NCI-H2107 treated with DMSO at 0.1 percent for 48 hours (cell line): ENCODE data around the gene SCN3A.

Experiments used
- DNase-seq: peaks from one replicate; lab custom pipeline; 2025; ENCODE audit not compliant: unreplicated experiment; lab: John Stamatoyannopoulos, UW

Gene SCN3A

GRCh38 chr2:165113414-165113813 lies 90.4 kb downstream of the SCN3A start:
- DNase-seq: no peak

DNA sequence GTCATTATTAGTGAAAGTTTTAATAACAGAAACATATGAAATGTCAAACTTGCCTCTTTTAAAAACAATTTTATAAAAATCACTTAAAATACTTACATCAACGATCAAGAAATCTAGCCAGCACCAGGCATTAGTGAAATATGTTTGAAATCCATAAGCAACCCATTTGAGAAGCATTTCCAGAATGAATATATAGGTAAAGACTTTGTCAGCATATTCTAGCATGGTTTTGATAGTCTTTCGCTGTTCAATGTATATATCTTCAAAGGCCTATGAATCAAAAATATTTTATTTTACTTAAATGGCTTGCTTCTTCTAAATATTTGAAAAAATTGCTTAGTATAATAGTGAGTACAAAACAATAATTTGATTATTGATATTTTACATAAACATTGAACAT lies 91.1 kb downstream of the SCN3A start:
- DNase-seq: no peak

DNA sequence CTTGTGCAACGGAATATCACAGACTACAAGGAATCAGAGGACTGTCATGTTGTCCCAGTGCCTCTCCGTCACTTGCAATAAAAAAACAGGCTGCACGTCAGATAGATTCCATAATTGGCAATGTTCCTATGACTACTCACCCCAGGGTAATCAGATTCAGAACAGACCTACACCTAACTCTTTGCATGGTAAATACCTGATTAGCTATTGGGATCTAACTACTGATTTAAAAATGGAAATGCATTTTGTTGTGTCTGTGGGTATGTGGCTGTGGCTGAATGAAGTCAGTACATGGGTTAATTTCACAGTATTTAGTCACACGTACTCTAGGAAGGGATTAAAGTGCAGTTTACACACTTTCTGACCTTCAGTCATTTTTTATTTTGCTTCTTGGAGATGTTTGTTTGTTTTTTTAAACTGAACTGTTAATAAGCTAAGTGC lies 91.7 kb downstream of the SCN3A start:
- no peak for DNase-seq

- DNase-seq: no peak
Measured at GRCh38 chr2:165110394-165110793, 93.5 kb downstream of the SCN3A start.

DNA sequence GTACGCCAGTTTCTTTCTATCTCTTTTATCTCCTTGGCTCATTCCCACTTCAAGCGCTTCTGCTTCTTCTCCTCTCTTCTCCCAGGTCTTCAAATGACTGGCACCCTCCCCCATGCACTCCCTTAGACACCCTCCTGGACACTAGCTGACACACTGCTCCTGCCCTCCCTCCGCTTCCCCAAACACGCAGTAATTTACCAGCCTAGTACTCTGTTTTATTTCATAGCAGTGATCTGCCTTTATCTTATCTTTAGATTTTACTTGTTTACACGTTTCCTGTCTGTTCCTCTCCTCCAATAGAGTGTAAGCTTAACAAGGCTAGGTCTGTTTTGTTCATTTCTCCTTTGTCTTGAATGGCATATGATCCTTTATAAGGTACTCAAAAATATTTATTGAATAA lies 93.9 kb downstream of the SCN3A start:
- DNase-seq: no peak

GRCh38 chr2:165105926-165106325 lies 97.9 kb downstream of the SCN3A start:
- DNase-seq: no peak

DNA sequence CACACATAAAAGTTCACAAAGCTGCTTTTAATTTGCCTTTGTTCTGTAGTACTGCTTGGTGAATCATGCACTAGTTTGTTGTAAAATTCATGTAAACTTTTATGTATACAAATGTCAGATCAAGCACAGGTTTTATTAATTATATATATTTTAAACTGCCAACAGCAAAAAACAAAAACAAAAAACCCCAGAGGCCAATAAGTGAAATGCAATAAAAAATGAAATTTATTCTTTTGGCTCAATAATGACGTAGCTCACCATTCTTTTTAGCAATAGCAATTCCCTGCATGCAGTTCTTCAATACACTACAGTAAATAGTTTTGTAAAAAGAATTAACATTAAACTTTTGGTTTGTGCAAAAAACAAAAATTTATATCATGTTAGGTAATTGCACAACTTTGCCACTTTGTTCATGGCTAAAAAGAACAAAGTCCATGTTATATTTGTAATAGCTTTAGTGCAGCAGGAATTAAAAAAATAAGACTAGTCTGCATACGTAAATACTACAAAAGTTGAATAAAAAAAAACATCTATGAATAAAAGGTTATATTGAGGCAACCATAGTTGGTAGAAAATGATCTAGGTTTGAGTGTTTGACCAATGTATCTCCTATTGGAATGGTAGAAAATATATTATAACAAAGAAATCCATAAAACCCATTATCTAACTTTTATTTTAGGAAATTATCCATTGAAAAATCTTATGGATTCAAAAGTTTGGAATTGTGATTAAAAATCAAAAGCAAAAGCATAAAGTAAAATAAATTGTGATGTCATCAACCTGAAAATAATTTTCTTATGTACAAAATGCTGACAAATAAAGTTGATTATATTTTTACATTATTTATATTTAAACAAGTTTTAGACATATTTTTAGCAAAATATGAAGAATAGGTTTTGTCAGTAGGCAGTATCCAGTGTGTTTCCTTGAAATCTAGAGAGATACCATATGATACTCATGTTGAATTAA lies 115.6 kb downstream of the SCN3A start:
- no peak for DNase-seq

GRCh38 chr2:165086337-165086736 lies 117.5 kb downstream of the SCN3A start:
- no peak for DNase-seq

- DNase-seq: no peak
Measured at GRCh38 chr2:165083326-165083725, 120.5 kb downstream of the SCN3A start.

DNA sequence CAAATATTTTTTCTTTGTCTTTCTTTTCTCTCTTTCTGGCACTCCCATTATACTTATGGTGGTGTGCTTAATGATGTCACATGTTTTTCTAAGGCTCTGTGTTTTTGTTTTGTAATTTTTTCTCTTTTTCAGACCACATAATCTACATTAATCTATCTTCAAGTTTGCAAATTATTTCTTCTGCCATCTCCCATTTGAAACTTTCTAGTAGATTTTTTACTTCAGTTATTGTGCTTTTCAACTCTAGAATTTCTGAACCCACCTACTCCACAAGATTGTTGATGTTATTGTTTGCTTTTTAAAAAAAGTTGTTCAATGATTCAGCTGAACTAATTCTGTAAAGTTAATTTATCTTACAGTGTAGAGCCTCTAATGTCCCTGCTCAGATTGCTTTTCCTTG lies 121.4 kb downstream of the SCN3A start:
- DNase-seq: no peak

- no peak for DNase-seq
Measured at GRCh38 chr2:165081276-165081675, 122.6 kb downstream of the SCN3A start.

- DNase-seq: no peak
Measured at GRCh38 chr2:165079432-165079831, 124.4 kb downstream of the SCN3A start.

DNA sequence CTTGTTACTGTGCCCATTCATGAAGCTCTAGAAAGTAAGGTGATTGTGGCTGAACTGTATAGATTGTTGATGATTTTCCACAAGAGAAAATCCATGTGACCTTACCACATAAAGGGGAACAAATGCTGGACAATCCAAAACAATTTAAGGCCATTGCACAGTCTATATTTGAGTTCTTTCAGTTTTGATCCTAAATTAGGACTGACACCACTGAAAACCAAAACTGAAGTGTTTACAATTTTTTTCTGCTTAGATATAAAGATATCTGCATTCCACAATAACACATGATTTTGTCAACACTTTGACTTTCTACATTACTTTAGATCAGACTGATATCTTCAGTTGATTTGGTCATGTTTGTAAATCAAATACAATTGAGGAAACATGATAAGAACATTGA lies 124.9 kb downstream of the SCN3A start:
- no peak for DNase-seq

DNA sequence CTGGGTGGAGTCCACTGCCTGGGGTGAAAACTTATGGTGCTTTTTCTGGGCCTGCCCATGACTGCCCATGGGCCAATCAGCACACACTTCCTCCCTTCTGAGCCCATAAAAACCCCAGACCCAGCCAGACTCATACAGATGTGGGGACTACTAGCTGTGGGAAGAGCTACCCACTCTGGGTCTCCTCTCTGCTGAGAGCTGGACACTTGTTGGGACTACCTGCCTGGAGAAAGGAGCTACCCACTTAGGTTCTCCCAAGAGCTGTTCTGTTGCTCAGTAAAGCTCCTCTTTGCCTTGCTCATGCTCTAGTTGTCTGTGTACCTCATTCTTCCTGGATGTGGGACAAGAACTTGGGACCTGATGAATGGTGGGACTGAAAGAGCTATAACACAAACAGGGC lies 129.0 kb downstream of the SCN3A start:
- DNase-seq: no peak

DNA sequence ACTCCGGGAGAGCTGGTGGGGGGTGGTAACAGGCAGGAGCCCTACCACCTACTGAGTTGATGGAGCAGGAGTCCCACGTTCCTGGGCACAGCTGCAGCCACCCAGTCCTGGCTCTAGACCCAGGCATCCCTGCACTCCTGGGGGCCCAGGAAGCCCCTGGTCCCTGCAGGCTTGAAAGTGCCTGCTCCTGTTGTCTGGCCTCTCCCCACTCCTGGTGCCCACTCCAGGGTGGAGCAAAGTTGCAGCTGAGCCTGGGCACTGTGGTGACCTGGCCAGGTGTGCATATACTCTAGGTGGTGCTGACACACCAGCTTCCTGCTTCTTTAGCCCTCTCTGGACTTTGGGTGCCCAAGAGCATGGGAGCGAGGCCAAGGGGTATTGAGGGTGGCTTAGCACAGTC lies 129.5 kb downstream of the SCN3A start:
- no peak for DNase-seq

- DNase-seq: no peak
Measured at GRCh38 chr2:165070076-165070475, 133.8 kb downstream of the SCN3A start.

GRCh38 chr2:165069151-165069550 lies 134.7 kb downstream of the SCN3A start:
- DNase-seq: no peak

DNA sequence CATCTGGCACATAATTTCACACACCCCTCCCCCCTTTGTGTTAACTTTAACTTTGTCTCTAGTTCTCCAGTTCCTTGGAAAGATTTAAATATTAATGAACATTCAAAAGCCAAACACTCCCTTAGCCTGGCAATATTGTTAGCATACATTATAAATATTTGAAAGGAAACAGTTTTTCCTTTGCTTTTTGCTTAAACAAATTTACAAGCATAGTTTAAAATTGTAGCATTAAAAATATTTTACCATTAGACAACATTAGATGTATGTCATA lies 135.4 kb downstream of the SCN3A start:
- DNase-seq: no peak

DNA sequence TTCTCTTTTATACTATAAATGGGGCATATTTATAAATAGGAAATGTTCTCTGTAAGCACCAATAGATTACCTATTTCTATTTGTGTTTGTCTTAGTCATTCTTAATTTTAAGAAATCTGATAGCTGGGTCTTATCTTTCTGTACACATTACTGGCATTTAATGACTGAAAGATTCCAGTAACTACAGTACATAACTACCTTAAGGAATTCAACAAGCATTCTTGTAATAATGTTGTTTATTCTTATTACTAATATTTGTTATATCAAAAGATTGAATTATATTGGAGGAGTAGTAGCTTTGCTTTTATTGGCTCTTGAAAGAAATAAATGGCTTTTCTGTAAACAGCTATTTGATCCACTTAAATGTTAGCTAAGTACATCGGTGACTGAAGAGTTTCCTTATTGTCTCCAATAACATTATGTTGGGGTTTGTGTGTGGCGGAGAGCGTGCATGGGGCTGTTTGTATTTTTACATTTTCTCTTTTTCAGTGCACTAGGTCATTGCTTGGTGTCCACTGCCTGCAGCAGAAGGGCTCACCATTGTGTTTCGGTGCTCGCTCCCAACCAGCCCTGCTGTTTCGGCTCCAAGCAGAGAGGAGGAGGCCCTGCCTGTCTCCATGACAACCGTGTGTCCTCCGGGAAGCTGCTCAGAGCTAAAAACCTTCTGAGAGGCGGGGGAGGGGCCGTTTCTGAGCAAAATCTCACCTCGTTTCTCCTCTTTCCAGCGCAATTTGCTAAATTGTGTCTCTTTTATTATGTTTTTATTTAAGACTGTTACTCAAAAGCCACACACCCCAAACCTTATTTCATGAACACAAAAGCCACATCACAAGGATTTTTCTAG lies 136.0 kb downstream of the SCN3A start:
- peak; percentile 68 for DNase-seq

- no peak for DNase-seq
Measured at GRCh38 chr2:165064743-165065142, 139.1 kb downstream of the SCN3A start.

DNA sequence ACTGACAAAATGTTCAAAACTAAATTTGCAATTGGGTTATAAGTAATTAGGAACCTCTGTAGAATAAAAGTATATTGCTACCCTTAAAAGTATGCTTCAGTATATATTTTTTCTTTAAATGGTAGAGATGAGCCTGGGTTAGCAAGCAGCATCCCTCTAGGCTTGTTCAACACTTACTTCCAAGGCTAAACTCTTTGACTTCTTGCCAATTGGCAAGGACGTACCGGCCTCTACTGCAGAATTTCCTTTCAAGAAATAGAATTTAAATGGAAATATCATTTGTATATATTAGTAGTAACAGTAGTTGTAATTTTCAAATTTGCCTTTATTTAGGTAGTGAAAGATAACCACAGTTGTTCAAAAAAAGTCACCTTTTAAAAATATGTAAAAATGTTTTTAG lies 143.4 kb downstream of the SCN3A start:
- no peak for DNase-seq
